Measurements from ENCODE around the gene OR2B6.

Gene OR2B6

DNA sequence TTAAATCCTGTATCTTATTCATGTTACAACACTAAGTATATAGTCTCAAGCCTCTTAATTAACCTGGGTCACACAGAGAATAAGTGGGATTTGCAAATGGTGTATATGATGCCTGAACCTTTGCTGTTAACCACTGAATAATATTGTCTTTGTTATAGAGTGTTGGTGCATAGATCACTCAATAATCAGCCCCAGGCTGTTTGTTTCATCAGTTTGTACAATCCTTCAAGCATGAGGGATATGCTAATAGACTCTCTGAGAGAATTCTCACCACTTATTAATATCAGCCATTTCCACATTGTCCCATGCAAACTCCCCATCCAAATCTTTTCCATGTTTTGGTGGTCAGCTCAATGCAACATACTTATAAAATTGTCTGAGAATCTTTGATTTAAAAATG lies 21.7 kb downstream of the OR2B6 start:
- no peak overlapping the region for H3K4me3 ChIP-seq (ENCODE audit: low read depth, low read length)
- TF ChIP-seq MYC (IDR thresholded peaks at IDR 0.05; ENCODE audit: low read depth, low read length) (no peak), CTCF (IDR thresholded peaks at IDR 0.05; ENCODE audit: low read depth, low read length) (no peak)
- TF ChIP-seq, protein P1, sequence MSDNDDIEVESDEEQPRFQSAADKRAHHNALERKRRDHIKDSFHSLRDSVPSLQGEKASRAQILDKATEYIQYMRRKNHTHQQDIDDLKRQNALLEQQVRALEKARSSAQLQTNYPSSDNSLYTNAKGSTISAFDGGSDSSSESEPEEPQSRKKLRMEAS (IDR thresholded peaks at IDR 0.05; ENCODE audit: low read depth, low read length) = no peak
- no peak for DNase-seq (ENCODE audit: low read depth)

DNA sequence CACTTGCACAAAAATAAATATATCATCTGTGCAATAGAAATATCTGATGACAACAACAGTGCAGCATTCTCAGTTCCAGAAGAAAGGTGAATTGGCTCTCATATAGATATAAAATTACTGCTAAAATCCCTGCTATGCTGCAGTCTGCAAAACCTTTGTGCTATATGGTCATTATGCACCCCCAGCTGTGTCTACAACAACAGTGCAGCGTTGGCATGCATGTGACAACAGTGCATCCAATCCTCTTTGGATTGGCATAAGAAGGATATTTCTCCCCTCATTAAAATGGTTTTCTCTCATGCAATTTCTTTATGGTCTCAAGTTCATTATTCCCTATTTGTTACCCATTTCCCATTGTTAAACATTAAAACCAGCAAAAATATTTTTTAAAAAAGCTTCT lies 23.1 kb downstream of the OR2B6 start:
- TF ChIP-seq MYC (IDR thresholded peaks at IDR 0.05; ENCODE audit: low read depth, low read length) (no peak), CTCF (IDR thresholded peaks at IDR 0.05; ENCODE audit: low read depth, low read length) (no peak), POLR2A (IDR thresholded peaks at IDR 0.05; ENCODE audit: extremely low read depth, insufficient read length) (no peak)
- TF ChIP-seq, protein P1 (IDR thresholded peaks at IDR 0.05; ENCODE audit: low read depth, low read length) = no peak
- no peak for DNase-seq (ENCODE audit: low read depth)
- H3K4me3 ChIP-seq (ENCODE audit: low read depth, low read length) = no peak overlapping the region

DNA sequence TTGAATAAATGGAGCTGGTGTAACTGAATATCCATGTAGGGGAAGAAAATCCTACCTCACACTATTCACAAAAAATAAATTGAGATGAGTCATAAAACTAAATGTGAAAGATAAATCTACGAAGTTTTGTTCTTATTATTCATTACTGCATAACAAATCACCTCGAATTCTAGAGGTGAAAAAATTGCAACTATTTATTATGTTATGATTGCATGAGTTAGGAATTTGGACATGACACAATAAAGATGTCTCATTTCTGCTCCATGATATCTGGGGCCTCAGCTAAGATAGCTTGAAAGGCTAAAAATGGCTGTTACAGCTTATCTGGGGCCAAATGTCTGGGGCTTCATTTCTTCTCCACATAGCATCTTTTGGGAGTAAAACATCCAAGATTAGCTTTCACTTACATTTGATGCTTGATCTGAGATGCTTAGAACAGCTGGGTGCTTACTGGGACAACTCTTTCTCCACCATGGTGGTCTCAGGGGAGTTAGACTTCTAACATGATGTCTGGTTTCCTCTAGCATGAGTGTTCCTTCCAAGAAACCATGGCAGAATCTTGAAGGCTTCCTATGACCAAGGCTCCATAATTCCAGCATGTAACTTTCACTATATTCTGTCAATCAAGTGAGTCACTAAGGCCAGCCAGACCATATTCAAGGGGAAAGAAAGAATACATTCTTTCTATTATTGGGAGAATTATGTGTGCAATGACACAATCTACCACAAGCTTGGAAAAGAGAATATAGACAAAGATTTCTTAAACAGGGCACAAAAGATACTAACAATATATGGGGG lies 30.1 kb downstream of the OR2B6 start:
- H3K4me3 ChIP-seq (ENCODE audit: low read depth, low read length) = no peak overlapping the region
- TF ChIP-seq, protein P1 (IDR thresholded peaks at IDR 0.05; ENCODE audit: low read depth, low read length) = no peak
- TF ChIP-seq MYC (IDR thresholded peaks at IDR 0.05; ENCODE audit: low read depth, low read length) = no peak
- no peak for TF ChIP-seq CTCF (IDR thresholded peaks at IDR 0.05; ENCODE audit: low read depth, low read length)
- TF ChIP-seq POLR2A (IDR thresholded peaks at IDR 0.05; ENCODE audit: extremely low read depth, insufficient read length) = no peak
- DNase-seq (ENCODE audit: low read depth) = no peak

DNA sequence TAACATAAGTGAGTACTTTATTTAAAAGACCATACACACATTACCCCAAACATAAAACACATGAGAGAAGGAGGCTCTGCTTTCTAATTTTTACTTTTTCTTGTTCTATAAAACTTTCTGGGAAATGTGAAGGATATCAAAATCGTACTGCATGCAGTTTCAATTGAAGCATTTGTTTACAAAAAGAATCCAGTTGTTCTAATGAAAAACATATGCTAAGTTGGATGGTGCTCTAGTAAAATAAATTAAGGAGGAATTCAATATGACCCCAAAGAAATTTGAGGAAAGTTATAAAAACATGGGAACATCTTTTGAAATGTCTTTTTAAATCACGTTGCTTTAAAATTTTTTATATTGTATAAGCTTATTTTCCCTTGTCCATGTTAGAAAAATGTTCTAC lies 37.6 kb downstream of the OR2B6 start:
- TF ChIP-seq CTCF (IDR thresholded peaks at IDR 0.05; ENCODE audit: low read depth, low read length) (no peak), MYC (IDR thresholded peaks at IDR 0.05; ENCODE audit: low read depth, low read length) (no peak), POLR2A (IDR thresholded peaks at IDR 0.05; ENCODE audit: extremely low read depth, insufficient read length) (no peak)
- TF ChIP-seq, protein P1 (IDR thresholded peaks at IDR 0.05; ENCODE audit: low read depth, low read length) = no peak
- no peak for DNase-seq (ENCODE audit: low read depth)
- H3K4me3 ChIP-seq (ENCODE audit: low read depth, low read length) = no peak overlapping the region

DNA sequence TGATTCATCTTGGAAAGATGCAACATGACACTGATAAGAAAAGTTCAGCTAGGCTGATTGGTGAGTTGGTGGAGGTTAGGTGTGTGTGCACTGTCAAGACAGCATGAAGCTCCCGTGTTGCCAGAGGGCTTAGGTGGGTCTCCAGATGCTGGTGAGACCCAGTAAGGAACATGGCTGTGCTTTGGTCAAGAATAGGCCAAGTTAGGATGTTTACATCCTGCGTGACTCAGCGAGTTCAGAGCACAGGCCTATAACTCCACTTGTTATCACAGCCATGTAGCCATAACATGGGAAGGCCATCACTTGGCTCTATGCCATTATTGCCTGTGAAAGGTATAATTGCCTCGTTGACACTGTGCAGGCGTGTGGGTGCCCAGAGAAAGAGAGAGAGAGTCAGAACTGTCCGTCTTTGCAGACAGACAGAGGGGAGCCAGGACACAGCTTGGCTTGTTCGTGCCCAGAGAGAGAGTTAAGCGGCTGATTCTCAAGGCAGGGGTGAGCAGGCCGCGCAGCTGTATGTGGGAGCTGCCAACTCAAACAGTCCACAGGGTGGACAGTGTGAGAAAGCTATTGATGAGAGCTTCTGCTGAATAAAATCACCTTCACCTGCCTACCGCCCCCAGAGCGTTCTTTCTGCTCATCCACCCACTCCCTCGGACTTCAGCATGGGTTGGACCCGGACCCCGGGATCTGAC lies 43.5 kb downstream of the OR2B6 start:
- no peak for DNase-seq (ENCODE audit: low read depth)
- TF ChIP-seq MYC (IDR thresholded peaks at IDR 0.05; ENCODE audit: low read depth, low read length) = no peak
- TF ChIP-seq CTCF (IDR thresholded peaks at IDR 0.05; ENCODE audit: low read depth, low read length) = no peak
- TF ChIP-seq, protein P1 (IDR thresholded peaks at IDR 0.05; ENCODE audit: low read depth, low read length) = no peak
- no peak for TF ChIP-seq POLR2A (IDR thresholded peaks at IDR 0.05; ENCODE audit: extremely low read depth, insufficient read length)
- H3K4me3 ChIP-seq (ENCODE audit: low read depth, low read length) = no peak overlapping the region

All from NB4 (cell line).